LNCaP clone FGC (cell line): ENCODE measurements around the gene GADD45G.

Experiments used
- DNase-seq: peaks from one replicate; pipeline ENCODE4 v3.0.0-alpha.2; 2011; ENCODE audit warnings: low read depth
- H3K4me3 ChIP-seq: 2 replicates; pipeline ENCODE4 v1.5.1; 2011; ENCODE audit warnings: mild to moderate bottlenecking, low read depth, low read length, control low read depth
- CTCF ChIP-seq: IDR thresholded peaks from 2 replicates; pipeline ENCODE4 v1.5.1; 2012; ENCODE audit warnings: mild to moderate bottlenecking; ENCODE audit not compliant: control insufficient read depth, insufficient read depth; ENCODE audit errors: extremely low read depth

GADD45G gene

DNA sequence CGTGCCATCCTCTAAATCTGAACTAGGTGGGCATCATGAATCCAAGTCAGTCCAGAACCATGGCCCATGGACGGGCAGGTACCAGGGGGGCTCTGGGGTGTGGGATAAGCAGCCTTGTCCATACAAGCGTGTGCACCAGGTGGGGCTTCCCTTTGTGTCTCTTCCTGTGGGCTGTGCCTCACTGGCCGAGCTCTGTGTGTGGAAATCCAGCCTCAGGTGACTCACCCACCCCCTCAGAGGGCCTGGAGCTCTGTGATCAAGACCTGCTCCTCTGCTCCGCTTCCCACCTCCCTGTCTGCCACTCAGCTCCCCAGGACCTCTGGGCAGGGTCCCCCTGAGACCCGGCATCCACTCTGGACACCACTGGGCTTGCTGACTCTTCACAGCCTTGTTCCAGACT, 33.0 kb downstream of the GADD45G start:
- no peak overlapping the region for H3K4me3 ChIP-seq
- no peak for TF ChIP-seq CTCF
- no peak for DNase-seq

DNA sequence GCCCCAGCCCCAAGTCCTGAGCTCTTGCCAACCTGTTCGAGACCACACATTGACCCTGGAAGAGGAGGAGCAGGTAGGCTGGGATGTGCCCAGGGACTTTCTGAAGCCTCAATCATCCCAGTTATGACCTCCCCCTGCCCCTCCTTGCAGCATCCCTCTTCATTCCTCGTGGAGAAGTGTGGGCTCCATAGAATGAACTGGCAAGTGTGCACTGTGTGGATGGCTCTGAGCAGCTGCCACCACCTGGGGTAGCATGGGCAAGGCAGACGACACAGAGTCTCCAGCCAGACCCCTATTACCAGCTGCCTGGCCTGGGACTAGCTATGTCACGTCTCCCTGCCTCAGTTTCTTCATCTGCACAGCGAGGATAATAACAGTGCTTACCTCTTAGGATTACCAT, 33.5 kb downstream of the GADD45G start:
- TF ChIP-seq CTCF = no peak
- DNase-seq = no peak

DNA sequence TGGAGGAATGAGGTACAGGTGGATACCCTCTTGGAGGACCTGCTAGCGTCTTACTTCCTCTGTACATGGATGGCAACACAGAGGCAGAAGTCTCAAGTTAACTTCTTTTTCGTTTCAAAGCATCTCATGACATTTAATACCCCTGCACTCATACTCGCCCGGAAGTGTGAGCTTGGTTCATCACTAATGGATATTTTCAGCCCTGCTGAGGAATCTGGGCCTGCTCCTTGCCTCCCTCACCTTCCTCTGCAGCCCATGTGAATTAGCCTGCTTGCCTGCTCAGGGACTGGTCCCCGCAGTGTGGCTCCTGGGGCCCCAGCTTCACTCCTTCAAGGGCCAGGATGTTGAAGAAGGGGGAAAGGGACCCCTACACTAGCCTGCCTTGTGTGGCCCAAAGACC, 34.1 kb downstream of the GADD45G start:
- DNase-seq = no peak
- no peak for TF ChIP-seq CTCF
- H3K4me3 ChIP-seq = no peak overlapping the region

More for the DNA sequence above, 33.5 kb downstream of the GADD45G start:
- H3K4me3 ChIP-seq = no peak overlapping the region

DNA sequence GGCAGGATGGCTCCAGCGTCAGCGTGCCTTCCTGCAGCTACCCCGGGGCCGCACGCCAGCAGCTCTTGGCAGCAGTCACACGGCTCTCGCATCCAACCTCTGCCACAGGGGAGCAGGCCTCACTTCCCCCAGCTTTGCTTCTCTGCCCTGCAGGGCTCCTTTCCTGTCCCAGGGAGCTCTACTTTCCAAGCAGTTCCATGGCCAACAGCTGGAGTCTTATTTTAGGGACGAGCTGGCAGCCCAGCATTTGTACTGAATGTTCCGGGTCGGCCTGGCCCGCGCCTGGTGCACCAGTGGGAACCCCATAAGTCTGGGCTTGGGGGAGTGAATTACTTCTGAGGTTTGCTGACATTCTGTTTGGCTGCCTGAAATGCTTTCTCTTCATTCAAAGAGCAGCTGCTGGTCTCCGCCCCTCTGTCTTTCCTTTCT, 34.6 kb downstream of the GADD45G start:
- no peak for DNase-seq
- TF ChIP-seq CTCF = no peak

DNA sequence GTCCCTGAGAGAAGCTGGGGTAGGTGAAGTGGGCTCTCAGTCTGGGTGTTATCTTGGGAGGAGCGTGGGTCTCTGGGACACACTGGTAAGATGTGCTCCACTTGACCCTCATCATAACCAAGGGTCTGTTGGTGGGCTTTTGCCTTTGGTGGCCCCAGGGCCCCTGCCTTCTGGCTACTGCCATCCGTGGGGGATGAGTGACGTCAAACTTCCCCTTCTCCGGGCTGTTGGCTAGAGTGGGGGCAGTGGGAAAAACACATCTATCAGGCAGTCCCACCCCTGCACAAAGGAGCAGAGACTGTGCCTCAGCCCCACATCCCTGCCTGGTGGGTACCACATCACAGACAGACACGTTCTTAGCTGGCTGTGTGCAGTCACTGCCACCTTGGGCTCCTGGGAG, 35.1 kb downstream of the GADD45G start:
- no peak for DNase-seq
- TF ChIP-seq CTCF = no peak

More for the DNA sequence above, 34.6 kb downstream of the GADD45G start:
- no peak overlapping the region for H3K4me3 ChIP-seq

GRCh38 chr9:89640361-89640760, 35.5 kb downstream of the GADD45G start:
- no peak for DNase-seq
- TF ChIP-seq CTCF = no peak
- no peak overlapping the region for H3K4me3 ChIP-seq

More for the DNA sequence above, 35.1 kb downstream of the GADD45G start:
- H3K4me3 ChIP-seq = no peak overlapping the region

GRCh38 chr9:89640801-89641200, 36.0 kb downstream of the GADD45G start:
- no peak overlapping the region for H3K4me3 ChIP-seq
- DNase-seq = no peak
- no peak for TF ChIP-seq CTCF
